Hematopoietic multipotent progenitor cell treated with erythropoietin and hydrocortisone succinate and interleukin-3 and kit ligand, for 17 days (in vitro differentiated cells): ENCODE data around the gene ABCA10.
"Not testable (repeated sequence)": the region's sequence is repeated elsewhere in the genome, so short reads cannot be mapped to it uniquely, and the experiment has no call there.

Experiments
- DNase-seq: peaks from one replicate; pipeline ENCODE4 v3.0.0-alpha.2; 2015; ENCODE audit warnings: low spot score

Gene ABCA10

GRCh38 chr17:69228576-69228975, at the start of gene ABCA10:
TSS of gene ABCA10 (minus strand) at chr17:69228824. CDS start at chr17:69225358, 3,466 bp downstream.
- DNase-seq: no peak

GRCh38 chr17:69276279-69276678, 47.7 kb upstream of the ABCA10 start:
- not testable (repeated sequence) for DNase-seq

- no peak for DNase-seq
Observed at GRCh38 chr17:69275751-69276150, 47.1 kb upstream of the ABCA10 start.

- no peak for DNase-seq
Observed at GRCh38 chr17:69271023-69271422, 42.4 kb upstream of the ABCA10 start.

DNA sequence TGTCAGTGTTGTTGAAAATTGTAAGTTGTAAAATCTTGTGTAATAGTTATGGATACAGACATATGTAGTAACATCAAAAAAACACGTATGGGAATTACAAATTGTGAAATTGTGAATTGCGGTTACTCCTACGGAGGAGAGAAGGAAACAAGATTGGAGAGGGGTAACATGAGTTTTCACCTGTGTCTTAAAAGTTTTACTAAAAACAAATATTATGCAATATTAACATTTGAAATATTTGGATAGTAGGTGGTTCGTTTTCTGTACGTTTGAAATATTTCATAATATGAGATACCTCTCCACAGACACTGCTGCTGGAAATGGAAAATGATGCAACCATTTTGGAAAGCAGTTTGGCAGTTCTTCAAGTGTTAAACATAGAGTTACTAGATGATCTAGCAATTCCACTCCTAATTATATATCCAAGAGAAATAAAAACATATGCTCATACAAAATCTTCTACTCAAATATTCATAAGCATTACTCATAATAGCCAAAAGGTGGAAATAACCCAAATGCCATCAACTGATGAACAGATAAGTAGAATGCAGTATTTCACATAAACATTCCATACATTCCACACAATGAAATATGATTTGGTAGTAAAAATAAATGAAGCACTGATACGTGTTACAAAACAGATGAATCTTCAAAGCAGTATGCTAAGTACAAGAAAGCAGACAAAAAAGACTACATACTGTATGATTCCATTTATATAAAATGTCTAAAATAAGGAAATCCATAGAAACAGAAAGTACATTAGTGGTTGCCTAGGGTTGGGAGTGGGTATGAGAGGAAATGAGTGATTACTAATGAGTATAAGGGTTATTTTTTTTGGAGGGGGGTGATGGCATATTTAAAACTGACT, 40.7 kb upstream of the ABCA10 start:
- no peak for DNase-seq

- DNase-seq: no peak
Observed at GRCh38 chr17:69268543-69269014, 40.0 kb upstream of the ABCA10 start.

DNA sequence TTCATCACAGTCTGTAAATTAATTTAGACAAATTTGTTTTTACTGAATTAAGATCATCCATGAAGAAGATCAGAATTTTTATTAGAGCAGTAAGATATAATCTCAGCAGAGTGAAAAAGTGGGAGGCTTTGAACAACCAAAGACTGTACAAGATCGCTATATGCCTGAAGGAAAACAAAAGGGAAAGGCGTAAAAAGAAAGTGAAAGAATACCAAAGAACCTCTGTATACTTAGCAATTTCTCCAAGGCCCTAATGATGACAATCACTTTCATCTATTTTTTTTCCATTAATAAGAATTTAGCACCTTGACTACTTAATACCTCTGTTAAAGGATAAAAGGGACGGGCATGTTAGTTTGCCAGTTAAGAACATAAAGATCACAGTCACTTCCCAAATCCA, 38.6 kb upstream of the ABCA10 start:
- no peak for DNase-seq

- no peak for DNase-seq
Observed at GRCh38 chr17:69265873-69266272, 37.2 kb upstream of the ABCA10 start.

DNA sequence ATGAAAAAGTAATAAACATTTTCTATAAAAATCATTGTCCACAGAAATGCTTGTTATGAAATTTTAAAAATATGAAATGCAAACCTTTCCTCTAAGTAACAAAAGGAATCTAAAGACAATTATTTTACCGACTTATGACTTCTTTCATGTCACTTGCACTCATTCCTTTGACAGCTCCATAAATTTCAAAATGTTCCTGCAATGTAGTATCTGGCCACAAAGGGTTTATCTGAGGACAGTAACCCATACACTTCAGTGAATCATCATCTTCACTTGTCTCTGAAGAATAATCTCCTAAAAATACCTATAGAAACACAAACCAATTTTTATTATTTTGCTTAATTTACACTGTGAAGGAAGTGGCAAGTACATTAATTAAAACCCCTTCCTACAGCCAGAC, 25.6 kb upstream of the ABCA10 start:
- no peak for DNase-seq

DNA sequence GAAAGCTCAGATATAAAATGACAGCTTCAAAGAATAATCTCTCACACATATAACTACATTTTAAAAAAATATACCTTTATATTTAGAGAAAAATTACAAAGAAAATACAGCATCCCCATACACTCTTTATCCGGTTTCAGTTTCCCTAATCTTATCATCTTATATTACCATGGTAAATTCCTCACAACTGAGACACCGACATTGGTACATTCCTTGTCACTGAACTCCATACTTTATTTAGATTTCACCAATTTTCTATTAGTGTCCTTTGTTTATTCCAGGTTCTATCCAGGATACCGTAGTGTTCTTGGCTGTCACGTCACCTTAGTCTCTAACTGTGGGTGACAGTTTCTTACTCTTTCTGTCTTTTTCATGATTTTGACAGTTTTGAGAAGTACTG, 22.0 kb upstream of the ABCA10 start:
- no peak for DNase-seq

DNA sequence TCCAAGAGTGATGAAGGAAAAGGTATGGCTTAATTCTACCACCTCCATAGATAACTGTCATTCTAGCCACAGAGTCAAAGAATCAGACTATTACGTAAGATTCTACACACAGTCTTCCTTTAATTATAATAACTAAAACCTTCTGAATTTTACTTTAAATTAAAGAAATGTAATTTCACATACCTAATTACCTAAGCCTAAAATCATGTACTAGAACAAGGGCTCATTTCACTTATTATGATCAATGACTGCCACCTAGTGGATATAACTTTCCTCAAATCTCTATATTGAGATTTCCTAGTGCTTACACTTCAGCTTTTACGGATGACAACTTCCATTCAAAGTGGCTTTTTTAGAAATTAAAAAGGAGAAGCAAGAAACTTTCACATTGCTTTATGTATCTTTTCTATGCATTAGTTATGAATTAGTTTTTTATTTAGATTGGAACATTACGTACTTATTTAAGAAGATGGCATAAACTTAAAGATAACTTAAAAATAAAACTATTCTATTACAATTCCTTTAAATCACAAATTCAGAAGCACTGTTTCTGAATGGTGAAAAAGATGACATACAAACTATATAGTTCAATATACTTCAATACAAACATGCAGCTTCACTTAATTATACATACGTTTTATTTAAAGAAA, 18.2 kb upstream of the ABCA10 start:
- DNase-seq: peak; percentile 45

DNA sequence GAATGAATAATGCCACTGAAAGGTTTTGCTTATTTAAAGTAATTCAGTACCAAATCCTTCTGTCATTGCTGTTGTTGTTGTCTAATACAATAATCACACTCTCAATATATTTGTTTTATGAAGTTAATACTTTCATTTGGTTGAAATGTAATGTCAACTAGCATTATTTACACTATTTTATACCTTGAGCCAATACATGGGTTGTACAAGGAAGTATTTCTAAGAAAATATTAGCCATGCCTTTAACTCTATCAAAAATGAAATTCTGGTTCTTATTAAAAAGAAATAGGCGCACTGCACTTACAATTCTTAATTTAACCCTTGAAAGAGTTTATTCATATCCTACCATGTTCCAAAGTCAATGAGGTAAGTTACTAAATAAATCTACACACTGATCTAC, 17.6 kb upstream of the ABCA10 start:
- DNase-seq: no peak

DNA sequence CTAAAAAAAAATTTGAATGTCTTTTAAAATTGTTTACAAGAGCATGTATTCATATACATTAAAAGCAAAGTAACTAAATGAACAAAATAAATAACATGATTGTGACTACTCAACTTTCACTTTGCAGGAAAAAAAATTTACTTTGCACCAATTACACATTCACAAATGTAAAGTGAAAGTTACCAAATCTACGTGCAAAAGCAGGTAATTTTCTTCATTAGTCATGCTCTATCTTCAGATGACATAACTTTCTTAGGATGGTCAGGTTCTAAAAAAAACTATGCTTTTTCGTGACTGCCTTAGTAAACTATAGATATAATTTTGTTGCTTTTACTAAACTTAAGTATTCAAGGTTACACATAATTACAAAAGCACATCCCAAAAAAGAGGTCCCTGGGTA, 17.0 kb upstream of the ABCA10 start:
- DNase-seq: no peak

DNA sequence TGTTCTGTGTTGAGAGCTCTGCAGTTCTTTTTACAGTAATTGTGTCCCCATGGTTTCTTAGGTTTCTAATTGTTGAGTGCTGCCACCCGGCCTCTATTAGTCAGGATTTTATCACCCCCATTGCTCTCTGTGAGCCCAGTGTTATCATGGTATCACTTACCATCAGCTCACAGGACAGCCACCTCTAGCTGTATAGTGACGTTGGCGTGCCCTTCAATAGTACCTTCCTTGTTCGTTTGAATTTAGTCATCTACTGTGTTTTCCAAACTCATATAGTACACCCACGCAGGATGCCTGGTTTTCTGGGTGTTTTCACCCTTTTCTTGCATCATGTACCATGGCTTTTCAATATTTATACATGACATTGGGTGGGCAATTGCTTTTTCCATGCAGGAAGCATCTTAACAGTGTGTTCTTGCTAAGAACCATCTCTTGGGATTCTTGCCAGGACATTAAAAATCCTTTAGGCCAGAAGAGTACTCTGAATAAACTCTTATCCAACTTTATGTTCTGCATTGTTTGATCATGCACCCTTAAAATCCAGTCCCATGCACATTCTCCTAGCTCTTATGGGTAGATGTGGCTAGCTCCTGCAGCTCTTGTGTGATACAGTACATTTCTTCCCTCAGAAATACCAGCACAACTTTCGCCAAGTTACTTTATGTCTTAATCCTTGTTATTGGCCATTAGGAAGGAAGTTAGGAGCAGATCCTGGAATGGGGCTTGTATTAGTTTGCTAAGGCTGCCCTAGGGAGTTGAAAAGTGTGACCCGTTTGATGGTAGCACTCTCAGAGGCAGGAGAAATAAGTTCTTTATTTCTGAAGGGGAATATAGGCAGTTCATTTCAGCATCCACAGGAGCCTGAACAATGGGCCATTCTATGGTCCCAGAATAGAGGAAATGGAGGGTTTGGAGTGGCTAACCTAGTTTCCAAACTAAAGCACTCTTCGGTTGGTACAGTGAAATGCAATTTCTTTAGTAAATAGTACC, 11.3 kb upstream of the ABCA10 start:
- DNase-seq: no peak

DNA sequence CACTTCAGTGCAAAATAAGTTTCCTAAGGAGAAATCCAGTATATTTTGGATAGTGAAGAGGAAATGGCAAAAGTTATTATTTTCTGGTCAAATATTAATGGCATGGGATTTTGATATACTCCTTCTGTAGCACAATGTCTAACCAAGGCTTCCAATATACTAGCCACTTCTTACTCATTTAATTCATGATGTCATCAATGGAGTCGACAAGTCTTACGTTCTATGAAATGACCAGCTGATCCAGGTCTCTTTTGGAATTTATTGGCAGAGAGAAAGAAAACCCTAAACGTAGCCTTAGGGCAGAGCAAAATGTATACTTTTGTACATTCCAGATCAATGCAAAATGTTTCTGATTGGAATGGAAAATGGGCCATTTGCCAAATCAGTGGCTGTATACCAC, 8.3 kb upstream of the ABCA10 start:
- no peak for DNase-seq

GRCh38 chr17:69236464-69236863, 7.8 kb upstream of the ABCA10 start:
- DNase-seq: no peak

DNA sequence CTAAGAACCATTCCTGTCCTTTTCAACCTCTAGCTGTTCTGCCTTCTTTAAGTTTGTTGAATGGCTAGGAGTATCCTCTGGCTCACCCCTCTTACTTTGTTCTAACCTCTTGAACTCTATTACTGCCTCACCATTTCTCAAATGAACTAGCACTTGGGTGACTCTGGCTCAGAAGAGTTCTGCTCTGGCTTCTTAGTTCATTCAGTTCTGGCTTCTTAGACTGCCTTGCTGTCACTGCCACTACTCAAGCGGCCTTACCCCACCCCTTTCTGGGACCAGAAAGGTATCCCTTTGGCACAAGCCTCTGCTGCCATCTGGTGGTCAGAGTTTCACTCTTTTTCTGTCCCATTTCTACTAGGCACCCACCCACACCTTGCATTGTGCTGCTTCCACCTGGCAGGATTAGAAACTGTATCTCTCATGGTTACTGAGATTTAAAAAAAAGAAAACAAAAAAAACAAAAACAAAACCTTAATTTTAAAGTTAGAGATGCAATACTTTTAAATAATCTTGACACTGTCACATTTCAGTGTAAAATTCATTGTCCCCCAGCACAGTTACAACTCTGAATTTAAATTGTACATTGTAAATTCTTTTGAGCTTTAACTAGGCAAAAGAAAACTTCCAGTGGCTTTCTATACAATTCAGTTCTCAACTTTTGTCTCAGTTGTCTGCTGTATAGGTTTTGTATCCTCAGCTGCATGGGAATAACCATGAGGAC, 6.9 kb upstream of the ABCA10 start:
- peak; percentile 52 for DNase-seq

DNA sequence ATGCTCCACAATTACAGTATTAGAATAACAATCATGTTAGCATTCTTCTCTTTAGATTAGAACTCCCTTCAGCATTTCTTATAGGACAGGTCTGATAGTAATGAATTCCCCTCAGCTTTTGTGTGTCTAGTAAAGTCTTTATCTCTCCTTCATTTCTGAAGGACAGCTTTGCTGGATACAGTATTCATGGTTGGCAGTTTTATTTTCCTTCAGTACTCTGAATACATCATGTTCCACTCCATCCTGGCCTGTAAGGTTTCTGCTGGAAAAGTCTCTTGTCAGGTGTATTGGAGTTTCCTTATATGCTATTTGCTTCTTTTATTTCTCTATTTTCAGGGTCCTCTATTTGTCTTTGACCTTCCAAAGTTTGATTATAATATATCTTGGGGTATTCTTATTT, 4.0 kb upstream of the ABCA10 start:
- no peak for DNase-seq

GRCh38 chr17:69231521-69231920, 2.9 kb upstream of the ABCA10 start:
- DNase-seq: no peak

DNA sequence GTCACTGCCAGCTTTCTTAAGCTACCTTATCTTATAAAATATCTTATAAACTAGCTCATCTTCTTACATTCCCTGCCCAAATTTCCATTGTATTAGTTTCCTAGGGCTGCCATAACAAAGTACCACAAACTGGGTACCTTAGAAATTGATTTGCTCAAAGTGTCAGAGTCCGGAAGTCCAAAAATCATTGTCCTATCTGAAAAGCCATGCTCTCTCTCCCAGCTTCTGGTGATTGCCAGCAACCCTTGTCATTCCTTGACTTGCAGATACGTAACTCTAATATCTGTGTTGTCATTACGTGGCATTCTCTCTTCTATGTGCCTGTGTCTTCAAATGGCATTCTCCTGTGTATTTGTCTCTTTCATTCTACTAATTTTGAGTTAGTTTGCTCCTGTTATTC, 2.3 kb upstream of the ABCA10 start:
- DNase-seq: no peak

DNA sequence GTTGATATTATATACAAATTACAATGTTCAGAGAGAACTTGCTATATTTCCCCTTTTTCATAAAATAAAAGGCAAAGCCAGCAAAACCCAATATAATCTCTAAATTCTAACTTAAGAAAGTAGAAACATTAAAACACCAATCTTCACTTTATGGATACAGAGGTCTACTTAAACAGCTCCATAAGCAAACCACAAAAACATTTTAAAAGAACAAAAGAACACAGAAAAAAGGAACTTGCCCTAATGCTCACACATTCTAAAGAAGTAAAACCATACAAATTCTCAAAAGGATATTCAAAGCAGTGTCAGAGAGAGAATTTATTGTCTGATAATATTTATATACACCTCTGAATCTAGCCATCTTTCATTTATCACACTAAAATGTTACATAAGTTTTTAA, 606 bp downstream of the ABCA10 start:
- no peak for DNase-seq

- DNase-seq: no peak
Observed at GRCh38 chr17:69227541-69227940, 1.1 kb downstream of the ABCA10 start.
